HepG2 (cell line): Measurements from ENCODE around the gene THEM5. TPM values are rescaled to one million over a fixed set of nuclear protein-coding genes. Genes with fewer than 3 reads are reported as not detected.

Experiments used
- ATAC-seq: fragments of 200-7000 bp; cut with Tn5 transposase; 3 replicates; pipeline ENCODE4 v1.9.1; 2020; ENCODE audit warnings: mild to moderate bottlenecking, moderate library complexity
- BruUV-seq: library from RNA; stranded (reverse); fragments of 400-500 nt; replicated peaks from 2 replicates; lab custom pipeline; 2021; lab: Mats Ljungman, UMichigan
- CTCF ChIA-PET: fragments of 300-600 bp; formaldehyde crosslinking; extraction: SDS; loops from one replicate; lab custom pipeline; 2021; ENCODE audit warnings: low total read pairs, inconsistent platforms, low intra/inter-chr PET ratio; lab: Yijun Ruan, JAX
- POLR2A ChIA-PET: fragments of 350-600 bp; sonication (Branson Sonifier 250); formaldehyde crosslinking; loops from one replicate; lab custom pipeline; 2020; ENCODE audit warnings: antibody characterized with exemption, inconsistent platforms; lab: Yijun Ruan, JAX
- DNase-seq: peaks from one replicate; pipeline ENCODE4 v3.0.0-alpha.2; 2015; ENCODE audit warnings: low spot score
- FAIRE-seq: peaks from 3 replicates; lab custom pipeline; 2011; peaks lifted over from hg19 to GRCh38; lab: Jason Lieb, UNC
- H2AFZ ChIP-seq: one replicate; pipeline ENCODE4 v1.6.1; 2011; ENCODE audit warnings: low read length, inconsistent platforms
- H3K27ac ChIP-seq: fragments of 300-600 bp; 3 replicates; pipeline ENCODE4 v1.8.0; 2011; ENCODE audit warnings: mixed run types, mild to moderate bottlenecking, mixed read lengths, low read length, inconsistent platforms; ENCODE audit not compliant: insufficient read depth; ENCODE audit errors: extremely low read length
- H3K27me3 ChIP-seq, 2 experiments: fragments of 200-600 bp in 1 of 2; 2 replicates in 1 of 2; 3 replicates in 1 of 2; pipeline versions ENCODE4 v1.6.0 to v1.8.0; 2011; ENCODE audit warnings: low read length in 2 of 2, mild to moderate bottlenecking in 2 of 2, moderate library complexity in 2 of 2, inconsistent platforms in 1 of 2; ENCODE audit not compliant: insufficient read depth in 2 of 2, control insufficient read depth in 1 of 2
- H3K36me3 ChIP-seq, 2 experiments: fragments of 200-600 bp in 1 of 2; replicated peaks in 1 of 2; 2 replicates in 1 of 2; 3 replicates in 1 of 2; pipeline versions ENCODE4 v1.5.1 to v1.8.0; 2011; ENCODE audit warnings: low read length in 2 of 2, inconsistent platforms in 1 of 2; ENCODE audit not compliant: insufficient read depth in 2 of 2, control insufficient read depth in 1 of 2
- H3K4me1 ChIP-seq: 2 replicates; pipeline ENCODE4 v1.5.1; 2012; ENCODE audit warnings: low read length, inconsistent platforms; ENCODE audit not compliant: insufficient read depth
- H3K4me2 ChIP-seq: 2 replicates; pipeline ENCODE4 v1.6.0; 2011; ENCODE audit warnings: low read depth, low read length, inconsistent platforms
- H3K4me3 ChIP-seq, 3 experiments: fragments of 200-600 bp in 1 of 3; sonication (generic), shearing (Covaris generic) in 1 of 3; replicated peaks in 1 of 3; 2 replicates each; pipeline ENCODE4 v1.5.1; 2011 to 2016; ENCODE audit warnings: low read length in 3 of 3, inconsistent platforms in 2 of 3, low read depth in 2 of 3, mild to moderate bottlenecking in 2 of 3, control low read depth in 1 of 3, mixed read lengths in 1 of 3; ENCODE audit not compliant: insufficient read depth in 1 of 3
- H3K79me2 ChIP-seq: one replicate; pipeline ENCODE4 v1.6.1; 2011; ENCODE audit warnings: low read length, inconsistent platforms; ENCODE audit not compliant: insufficient read depth
- H3K9ac ChIP-seq: 2 replicates; pipeline ENCODE4 v1.6.0; 2011; ENCODE audit warnings: mild to moderate bottlenecking, low read depth, low read length, inconsistent platforms; ENCODE audit not compliant: insufficient read depth
- H3K9me3 ChIP-seq: 2 replicates; pipeline ENCODE4 v1.5.1; 2012; ENCODE audit warnings: mild to moderate bottlenecking, low read length
- H4K20me1 ChIP-seq: 2 replicates; pipeline ENCODE4 v1.6.0; 2011; ENCODE audit warnings: inconsistent platforms, mild to moderate bottlenecking, low read length, moderate library complexity; ENCODE audit not compliant: insufficient read depth
- POGK ChIP-seq: sonication (generic); formaldehyde crosslinking; conservative IDR thresholded peaks from 2 replicates; pipeline ENCODE4 v1.8.0; 2022; ENCODE audit warnings: mild to moderate bottlenecking, moderate library complexity, missing genetic modification reagents
- RAD51 ChIP-seq: fragments of 450-650 bp; IDR thresholded peaks from 2 replicates; pipeline ENCODE4 v1.6.1; 2016; ENCODE audit warnings: borderline replicate concordance
- ZBTB37 ChIP-seq: sonication (generic); formaldehyde crosslinking; IDR thresholded peaks from 2 replicates; pipeline ENCODE4 v1.4.0; 2020; ENCODE audit warnings: mild to moderate bottlenecking, missing genetic modification reagents
- ZBTB8A ChIP-seq: sonication (generic); formaldehyde crosslinking; IDR thresholded peaks from 2 replicates; pipeline ENCODE4 v1.4.0; 2020; ENCODE audit warnings: mild to moderate bottlenecking, low read depth, missing genetic modification reagents, borderline replicate concordance
- ZNF326 ChIP-seq: sonication (generic); formaldehyde crosslinking; IDR thresholded peaks from 2 replicates; pipeline ENCODE4 v1.4.0; 2020; ENCODE audit warnings: missing genetic modification reagents, borderline replicate concordance
- ZNF678 ChIP-seq: sonication (generic); formaldehyde crosslinking; IDR thresholded peaks from 2 replicates; pipeline ENCODE4 v1.4.0; 2020; ENCODE audit warnings: mild to moderate bottlenecking, missing genetic modification reagents
- ZNF75D ChIP-seq: sonication (generic); formaldehyde crosslinking; IDR thresholded peaks from 2 replicates; pipeline ENCODE4 v1.8.1; 2023; ENCODE audit warnings: missing genetic modification reagents, mild to moderate bottlenecking, borderline replicate concordance
- ZNF839 ChIP-seq: sonication (generic); formaldehyde crosslinking; IDR thresholded peaks from 2 replicates; pipeline ENCODE4 v1.4.0; 2020; ENCODE audit warnings: missing genetic modification reagents, mild to moderate bottlenecking, borderline replicate concordance
- WGBS: methylation state at CpG from one replicate; pipeline ENCODE4 v1.1.6; 2017; ENCODE audit warnings: low lambda C conversion rate; 5-methylcytosine and 5-hydroxymethylcytosine counted together
- in situ Hi-C: cut with HindIII; loops from 2 replicates; pipeline ENCODE4 v1.10.0; 2017; ENCODE audit warnings: low pct_unique_long_range_greater_than_20kb; ENCODE audit not compliant: extremely low pct_ligation_motif_present
- intact Hi-C: fragments of 100-400 bp; cut with micrococcal nuclease; formaldehyde crosslinking; loops from one replicate; pipeline ENCODE4 v1.10.0; 2022; ENCODE audit not compliant: unreplicated experiment
- polyA plus RNA-seq, 8 experiments: library from polyadenylated mRNA; depleted of rRNA in 3 of 8; stranded (reverse) in 7 of 8; unstranded in 1 of 8; fragments of >200 nt; fragmentation: Illumina TruSeq in 4 of 8; extraction: Trizol in 4 of 8; gene quantifications; 2 replicates each; pipeline versions ENCODE4 v1.2.1 to v1.2.3, GENCODE V29; 2011 to 2016; ENCODE audit warnings: low read depth in 4 of 8, missing spikeins in 1 of 8, mixed read lengths in 1 of 8; ENCODE audit not compliant: insufficient read depth in 1 of 8
- total RNA-seq, 5 experiments: library from RNA; depleted of rRNA; stranded (reverse); fragments of >200 nt; fragmentation: Illumina TruSeq; extraction: Trizol; gene quantifications; 2 replicates each; pipeline ENCODE4 v1.2.3, GENCODE V29; 2016; ENCODE audit warnings: low read depth in 1 of 5
- TF ChIP-seq, protein P1 (sequence below): sonication (generic); formaldehyde crosslinking; IDR thresholded peaks from 2 replicates; pipeline ENCODE4 v1.4.0; 2020; ENCODE audit warnings: mild to moderate bottlenecking, low read depth, missing genetic modification reagents
- TF ChIP-seq, protein P2 (sequence below): IDR thresholded peaks from 2 replicates; pipeline ENCODE4 v1.6.1; 2012; ENCODE audit warnings: low read length, improper control_type of control experiment
- TF ChIP-seq, protein P3 (sequence below): sonication (generic); formaldehyde crosslinking; IDR thresholded peaks from 2 replicates; pipeline ENCODE4 v1.4.0; 2020; ENCODE audit warnings: mild to moderate bottlenecking, missing genetic modification reagents

The THEM5 gene
- total and polyA plus RNA-seq, 2 of the 13 experiments (the other 11 are each of a cell fraction or from before 2014, with no cell fraction given): not detected

GRCh38 chr1:151902858-151903257, 49.3 kb upstream of the THEM5 start:
- no peaks in the 10 kb centered on the region for H3K36me3 ChIP-seq
- POLR2A ChIA-PET: no interaction called here
- ATAC-seq (no peak), FAIRE-seq (no peak), DNase-seq (no peak)
- no peak overlapping the region for H3K9ac ChIP-seq
- intact Hi-C loops (no loop called here), in situ Hi-C loops (no loop called here)
- CTCF ChIA-PET: no interaction called here
- TF ChIP-seq ZNF678 (CRISPR knock-in tag): no peak
- TF ChIP-seq ZNF839 (CRISPR knock-in tag): no peak
- no peak for TF ChIP-seq ZBTB37 (CRISPR knock-in tag)
- no peak for TF ChIP-seq ZBTB8A (CRISPR knock-in tag)
- TF ChIP-seq, protein P1, sequence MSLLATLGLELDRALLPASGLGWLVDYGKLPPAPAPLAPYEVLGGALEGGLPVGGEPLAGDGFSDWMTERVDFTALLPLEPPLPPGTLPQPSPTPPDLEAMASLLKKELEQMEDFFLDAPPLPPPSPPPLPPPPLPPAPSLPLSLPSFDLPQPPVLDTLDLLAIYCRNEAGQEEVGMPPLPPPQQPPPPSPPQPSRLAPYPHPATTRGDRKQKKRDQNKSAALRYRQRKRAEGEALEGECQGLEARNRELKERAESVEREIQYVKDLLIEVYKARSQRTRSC (CRISPR knock-in tag): no peak
- no peak for TF ChIP-seq ZNF326 (CRISPR knock-in tag)
- TF ChIP-seq, protein P2, sequence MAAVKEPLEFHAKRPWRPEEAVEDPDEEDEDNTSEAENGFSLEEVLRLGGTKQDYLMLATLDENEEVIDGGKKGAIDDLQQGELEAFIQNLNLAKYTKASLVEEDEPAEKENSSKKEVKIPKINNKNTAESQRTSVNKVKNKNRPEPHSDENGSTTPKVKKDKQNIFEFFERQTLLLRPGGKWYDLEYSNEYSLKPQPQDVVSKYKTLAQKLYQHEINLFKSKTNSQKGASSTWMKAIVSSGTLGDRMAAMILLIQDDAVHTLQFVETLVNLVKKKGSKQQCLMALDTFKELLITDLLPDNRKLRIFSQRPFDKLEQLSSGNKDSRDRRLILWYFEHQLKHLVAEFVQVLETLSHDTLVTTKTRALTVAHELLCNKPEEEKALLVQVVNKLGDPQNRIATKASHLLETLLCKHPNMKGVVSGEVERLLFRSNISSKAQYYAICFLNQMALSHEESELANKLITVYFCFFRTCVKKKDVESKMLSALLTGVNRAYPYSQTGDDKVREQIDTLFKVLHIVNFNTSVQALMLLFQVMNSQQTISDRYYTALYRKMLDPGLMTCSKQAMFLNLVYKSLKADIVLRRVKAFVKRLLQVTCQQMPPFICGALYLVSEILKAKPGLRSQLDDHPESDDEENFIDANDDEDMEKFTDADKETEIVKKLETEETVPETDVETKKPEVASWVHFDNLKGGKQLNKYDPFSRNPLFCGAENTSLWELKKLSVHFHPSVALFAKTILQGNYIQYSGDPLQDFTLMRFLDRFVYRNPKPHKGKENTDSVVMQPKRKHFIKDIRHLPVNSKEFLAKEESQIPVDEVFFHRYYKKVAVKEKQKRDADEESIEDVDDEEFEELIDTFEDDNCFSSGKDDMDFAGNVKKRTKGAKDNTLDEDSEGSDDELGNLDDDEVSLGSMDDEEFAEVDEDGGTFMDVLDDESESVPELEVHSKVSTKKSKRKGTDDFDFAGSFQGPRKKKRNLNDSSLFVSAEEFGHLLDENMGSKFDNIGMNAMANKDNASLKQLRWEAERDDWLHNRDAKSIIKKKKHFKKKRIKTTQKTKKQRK: no peak
- TF ChIP-seq, protein P3, sequence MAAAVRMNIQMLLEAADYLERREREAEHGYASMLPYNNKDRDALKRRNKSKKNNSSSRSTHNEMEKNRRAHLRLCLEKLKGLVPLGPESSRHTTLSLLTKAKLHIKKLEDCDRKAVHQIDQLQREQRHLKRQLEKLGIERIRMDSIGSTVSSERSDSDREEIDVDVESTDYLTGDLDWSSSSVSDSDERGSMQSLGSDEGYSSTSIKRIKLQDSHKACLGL (CRISPR knock-in tag): no peak
- TF ChIP-seq RAD51: no peak
- TF ChIP-seq POGK (CRISPR knock-in tag): no peak
- no peak for TF ChIP-seq ZNF75D (CRISPR knock-in tag)
- no TSS peak for BruUV-seq
- no peak overlapping the region for H2AFZ ChIP-seq
- WGBS: 85% methylated on average over 2 of the region's 2 CpGs
- H3K4me3 ChIP-seq: no peak overlapping the region
- H3K4me2 ChIP-seq: no peak overlapping the region
- peaks cover 10% of the 10 kb centered on the region; the same call in 1 of the 2 replicates for H3K4me1 ChIP-seq
- peaks cover 2% of the 10 kb centered on the region for H3K79me2 ChIP-seq
- H3K27me3 ChIP-seq: no peaks in the 10 kb centered on the region
- peaks cover 31% of the 10 kb centered on the region for H3K9me3 ChIP-seq
- no peak overlapping the region for H3K27ac ChIP-seq
- H4K20me1 ChIP-seq: no peaks in the 10 kb centered on the region
